HG02623 (cell line): Measurements from ENCODE around the gene VENTX.

Experiments used
- ATAC-seq: cut with Tn5 transposase; IDR thresholded peaks from one replicate; pipeline ENCODE4 v1.9.1; 2021; ENCODE audit warnings: moderate library complexity; ENCODE audit not compliant: unreplicated experiment

VENTX gene

DNA sequence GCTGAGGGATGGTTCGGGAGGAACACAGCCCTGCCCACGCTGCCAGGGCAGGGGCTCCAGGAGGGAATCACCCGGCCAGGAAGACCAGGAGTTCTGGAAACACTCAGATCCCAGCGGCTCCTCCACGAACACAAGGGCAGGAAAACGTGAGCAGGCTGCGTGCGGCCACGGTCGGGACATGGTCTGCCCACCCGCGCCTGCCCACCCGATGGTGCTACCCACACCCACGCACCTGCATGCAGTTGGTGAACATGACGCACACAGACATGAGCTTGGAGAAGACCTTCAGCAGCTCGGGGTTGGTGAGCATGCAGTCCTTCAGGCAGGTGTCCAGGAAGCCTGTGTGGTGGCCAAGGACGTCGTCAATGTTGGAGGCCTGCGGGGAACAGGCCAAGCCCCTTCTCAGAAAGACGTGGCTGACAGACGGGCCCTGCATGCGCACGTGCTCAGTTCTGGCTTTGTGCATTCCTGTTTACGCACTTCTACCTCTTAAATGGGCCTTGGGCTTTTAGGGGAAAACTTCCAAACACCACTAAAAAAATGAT, 45.3 kb downstream of the VENTX start:
- ATAC-seq = no peak

DNA sequence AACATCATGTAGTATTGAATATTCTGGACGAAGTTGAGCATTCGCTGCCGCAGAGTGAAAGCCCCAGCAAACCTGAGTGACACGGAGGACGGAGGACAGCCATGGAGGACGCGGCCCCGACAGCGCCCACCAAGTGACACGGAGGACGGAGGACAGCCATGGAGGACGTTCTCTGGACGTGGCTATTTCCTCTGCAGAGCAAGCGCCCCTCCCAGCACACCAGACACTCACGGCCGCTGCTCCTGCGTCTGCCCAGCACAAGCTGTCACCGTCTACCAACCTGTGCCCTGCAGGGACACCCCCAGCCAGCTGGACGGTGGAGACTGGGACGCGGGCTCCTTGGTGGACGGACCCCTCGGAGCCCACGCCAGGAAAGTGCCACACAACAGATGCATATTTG, 46.3 kb downstream of the VENTX start:
- no peak for ATAC-seq

DNA sequence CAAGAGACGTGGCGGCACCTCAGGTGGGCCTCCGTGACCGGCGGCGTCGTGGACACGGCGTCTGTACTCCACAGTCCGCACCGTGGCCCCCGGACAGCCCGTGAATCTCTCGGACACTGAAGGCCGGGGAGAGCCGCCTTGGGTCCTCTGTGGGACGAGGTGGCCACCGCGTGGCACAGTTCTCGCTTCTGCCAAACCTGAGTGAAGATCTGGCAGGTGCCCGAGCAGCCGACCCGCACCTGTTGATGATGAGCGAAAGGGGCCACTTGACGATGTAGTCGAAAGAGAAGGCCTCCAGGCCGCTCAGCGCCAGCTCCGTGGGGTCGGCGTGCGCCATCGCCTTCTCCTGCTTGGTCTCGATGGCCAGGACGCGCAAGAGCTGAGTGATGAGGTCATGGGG, 47.6 kb downstream of the VENTX start:
- ATAC-seq = no peak

DNA sequence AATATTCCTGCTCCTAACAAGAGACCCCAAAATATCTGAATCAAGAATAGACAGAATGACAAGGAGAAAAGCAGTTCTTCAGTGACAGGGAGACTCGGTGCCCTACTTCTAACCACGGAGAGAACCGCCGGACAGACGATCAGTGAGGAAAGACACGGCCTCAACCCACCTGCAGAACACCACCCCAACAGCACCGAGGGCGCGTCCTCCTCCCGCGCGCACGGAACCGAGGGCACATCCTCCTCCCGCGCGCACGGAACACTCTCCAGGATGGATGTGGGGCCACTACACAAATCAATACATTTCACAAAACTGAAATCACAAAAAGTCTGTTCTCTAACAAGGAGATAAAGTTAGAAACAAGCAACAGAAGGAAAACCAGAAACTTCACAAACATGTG, 48.7 kb downstream of the VENTX start:
- no peak for ATAC-seq

DNA sequence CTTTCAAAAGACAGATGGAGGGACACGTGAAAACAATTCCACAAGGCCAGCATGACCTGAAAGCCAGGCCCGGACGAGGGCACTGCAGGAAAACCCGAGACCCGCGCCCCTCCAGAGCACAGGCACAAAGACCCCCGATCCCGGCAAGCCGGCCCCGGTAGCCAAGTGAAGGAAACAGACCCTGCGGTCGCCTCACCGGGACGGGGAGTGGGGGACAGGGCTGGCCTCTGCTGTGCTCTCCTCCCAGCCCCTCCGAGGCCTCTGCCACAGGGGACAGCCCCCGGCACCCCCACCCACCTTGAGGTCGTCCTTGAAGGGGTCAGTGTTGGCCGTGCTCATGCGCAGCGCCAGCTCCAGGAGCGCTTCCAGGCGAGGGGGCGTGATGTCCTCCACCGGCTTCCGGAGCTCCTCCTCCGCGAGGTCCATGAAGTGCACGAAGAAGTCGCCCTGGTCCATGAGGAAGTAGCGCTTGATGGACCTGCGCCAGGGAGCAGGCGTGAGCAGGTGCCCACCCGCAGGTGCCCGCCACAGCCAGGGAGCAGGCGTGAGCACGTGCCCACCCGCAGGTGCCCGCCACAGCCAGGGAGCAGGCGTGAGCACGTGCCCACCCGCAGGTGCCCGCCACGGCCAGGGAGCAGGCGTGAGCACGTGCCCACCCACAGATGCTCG, 50.3 kb downstream of the VENTX start:
- no peak for ATAC-seq

DNA sequence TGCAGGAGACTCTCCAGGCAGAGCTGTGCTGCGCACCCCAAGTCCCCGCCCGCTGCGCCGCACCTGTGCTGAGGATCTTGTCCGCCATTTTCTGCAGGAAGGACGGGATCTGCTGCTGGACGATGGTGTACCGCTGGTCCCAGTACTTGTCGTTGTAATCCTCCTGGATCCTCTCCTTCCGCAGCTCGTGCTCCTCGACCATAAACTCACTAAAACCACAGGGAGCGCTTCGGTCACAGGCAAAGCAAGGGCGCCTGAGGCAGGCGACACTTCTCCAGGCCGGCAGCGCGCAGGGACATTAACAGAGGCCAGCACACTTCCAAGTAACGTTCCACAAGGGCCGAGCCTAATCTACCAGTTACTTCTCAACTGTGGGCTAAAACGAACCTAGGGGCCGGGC, 52.1 kb downstream of the VENTX start:
- no peak for ATAC-seq
